ENCODE data around the gene CLTCL1.
"Not testable (repeated sequence)": the region's sequence is repeated elsewhere in the genome, so short reads cannot be mapped to it uniquely, and the experiment has no call there.

CLTCL1 gene

GRCh38 chr22:19215360-19215759 lies 76.2 kb downstream of the CLTCL1 start:
- no peak for DNase-seq

GRCh38 chr22:19214078-19214473 lies 77.4 kb downstream of the CLTCL1 start:
- DNase-seq = no peak

DNA sequence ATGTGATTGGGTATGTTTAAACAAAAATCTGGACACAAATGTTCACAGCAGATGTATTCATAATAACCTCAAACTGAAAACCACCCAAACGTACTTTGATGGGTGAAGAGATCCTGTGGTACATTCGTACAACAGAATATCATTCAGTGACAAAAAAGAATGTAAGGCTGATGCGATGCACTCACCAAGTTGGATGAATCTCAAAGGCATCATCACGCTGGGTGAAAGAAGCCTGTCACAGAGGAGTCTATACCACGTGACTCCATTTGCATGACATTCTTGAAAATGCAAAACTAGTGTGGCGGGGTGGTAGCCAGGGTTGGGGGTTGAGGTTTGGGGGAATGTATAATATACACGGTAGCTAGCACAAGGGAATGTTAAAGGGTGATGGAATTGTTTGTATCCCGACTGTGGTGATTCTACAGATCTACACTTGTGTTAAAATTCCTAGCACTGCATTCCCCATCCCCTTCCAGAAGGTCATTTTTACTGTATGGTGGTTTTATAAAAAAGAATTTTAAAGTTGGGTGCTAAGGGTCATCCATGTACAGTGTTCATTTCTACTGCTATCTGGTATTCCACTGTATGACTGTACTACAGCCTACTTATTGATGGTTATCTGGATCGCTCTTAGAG lies 78.0 kb downstream of the CLTCL1 start:
- no peak for DNase-seq

DNA sequence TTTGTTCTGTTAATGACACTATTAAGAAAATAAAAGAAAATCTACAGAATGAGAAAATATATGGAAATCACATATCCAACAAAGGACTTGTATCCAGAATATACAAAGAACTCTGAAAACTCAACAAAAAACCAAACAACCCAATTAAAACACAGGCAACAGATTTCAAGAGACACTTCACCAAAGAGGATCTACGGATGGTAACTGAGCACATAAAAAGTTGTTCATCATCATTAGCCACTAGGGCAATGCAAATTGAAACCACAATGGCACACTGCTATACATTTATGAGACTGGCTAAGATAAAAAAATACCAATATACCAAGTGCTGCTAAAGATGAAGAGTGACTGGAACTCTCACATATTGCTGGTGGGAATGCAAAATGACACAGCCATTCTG lies 78.5 kb downstream of the CLTCL1 start:
- no peak for DNase-seq

DNA sequence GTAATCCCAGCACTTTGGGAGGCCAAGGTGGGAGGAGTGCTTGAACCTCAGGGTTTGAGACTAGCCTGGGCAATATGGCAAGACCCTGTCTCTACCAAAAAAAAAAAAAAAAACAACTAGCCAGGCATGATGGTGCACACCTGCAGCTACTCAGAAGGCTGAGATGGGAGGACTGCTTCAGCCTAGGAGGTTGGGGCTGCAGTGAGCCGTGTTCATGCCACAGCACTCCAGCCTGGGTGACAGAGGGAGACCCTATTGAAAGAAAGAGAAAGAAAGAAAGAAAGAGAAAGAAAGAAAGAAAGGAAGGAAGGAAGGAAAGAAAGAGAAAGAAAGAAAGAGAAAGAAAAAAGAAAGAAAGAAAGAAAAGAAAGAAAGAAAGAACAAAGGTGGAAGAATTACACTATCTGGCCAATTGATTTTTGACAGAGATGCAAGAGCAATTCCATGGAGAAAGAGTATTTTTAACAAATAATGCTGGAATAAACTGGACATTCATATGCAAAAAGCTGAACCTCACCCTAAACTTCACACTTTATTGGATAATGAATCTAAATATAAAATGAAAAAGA lies 79.1 kb downstream of the CLTCL1 start:
- DNase-seq = no peak

- DNase-seq = no peak
Observed at GRCh38 chr22:19210188-19210587, 81.3 kb downstream of the CLTCL1 start.

- no peak for DNase-seq
Observed at GRCh38 chr22:19208287-19208847, 83.2 kb downstream of the CLTCL1 start.

GRCh38 chr22:19207884-19208283 lies 83.6 kb downstream of the CLTCL1 start:
- DNase-seq = no peak

- DNase-seq = no peak
Observed at GRCh38 chr22:19207401-19207808, 84.1 kb downstream of the CLTCL1 start.

- no peak for DNase-seq
Observed at GRCh38 chr22:19206287-19206686, 85.2 kb downstream of the CLTCL1 start.

GRCh38 chr22:19204640-19205039 lies 86.9 kb downstream of the CLTCL1 start:
- DNase-seq = no peak

DNA sequence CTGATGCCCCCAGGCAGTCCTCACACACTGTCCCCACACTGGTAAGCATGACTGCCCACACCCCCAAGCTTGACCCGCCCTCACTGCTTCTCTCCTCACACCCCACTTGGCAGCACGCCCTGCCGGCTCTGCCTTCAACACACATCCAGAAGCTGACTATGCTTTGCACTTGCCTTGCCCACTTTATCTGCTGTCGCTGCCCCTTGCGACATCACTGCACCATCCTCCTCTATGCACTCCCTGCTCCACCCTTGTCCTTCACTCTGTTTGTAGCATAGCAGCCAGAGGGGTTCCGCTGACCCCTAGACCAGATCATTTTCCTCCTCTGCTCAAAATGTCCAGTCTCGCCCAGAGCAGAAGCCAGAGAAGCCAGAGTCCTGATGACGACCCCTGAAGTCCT lies 87.7 kb downstream of the CLTCL1 start:
- no peak for DNase-seq

DNA sequence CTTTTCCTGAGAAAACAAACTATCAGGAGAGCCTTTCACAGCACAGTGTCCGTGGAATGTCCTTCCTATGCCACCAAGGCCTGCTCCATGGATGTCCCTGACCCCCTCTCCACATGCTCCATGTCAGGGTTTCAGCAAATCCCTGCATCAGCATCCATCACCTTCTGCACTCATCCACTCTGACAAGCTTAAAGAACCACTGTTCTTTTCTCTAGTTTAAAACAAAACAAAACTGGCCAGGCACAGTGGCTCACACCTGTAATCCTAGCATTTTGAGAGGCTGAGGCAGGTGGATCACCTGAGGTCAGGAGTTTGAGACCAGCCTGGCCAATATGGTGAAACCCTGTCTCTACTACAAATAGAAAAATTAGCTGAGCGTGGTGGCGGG lies 88.7 kb downstream of the CLTCL1 start:
- not testable (repeated sequence) for DNase-seq

DNA sequence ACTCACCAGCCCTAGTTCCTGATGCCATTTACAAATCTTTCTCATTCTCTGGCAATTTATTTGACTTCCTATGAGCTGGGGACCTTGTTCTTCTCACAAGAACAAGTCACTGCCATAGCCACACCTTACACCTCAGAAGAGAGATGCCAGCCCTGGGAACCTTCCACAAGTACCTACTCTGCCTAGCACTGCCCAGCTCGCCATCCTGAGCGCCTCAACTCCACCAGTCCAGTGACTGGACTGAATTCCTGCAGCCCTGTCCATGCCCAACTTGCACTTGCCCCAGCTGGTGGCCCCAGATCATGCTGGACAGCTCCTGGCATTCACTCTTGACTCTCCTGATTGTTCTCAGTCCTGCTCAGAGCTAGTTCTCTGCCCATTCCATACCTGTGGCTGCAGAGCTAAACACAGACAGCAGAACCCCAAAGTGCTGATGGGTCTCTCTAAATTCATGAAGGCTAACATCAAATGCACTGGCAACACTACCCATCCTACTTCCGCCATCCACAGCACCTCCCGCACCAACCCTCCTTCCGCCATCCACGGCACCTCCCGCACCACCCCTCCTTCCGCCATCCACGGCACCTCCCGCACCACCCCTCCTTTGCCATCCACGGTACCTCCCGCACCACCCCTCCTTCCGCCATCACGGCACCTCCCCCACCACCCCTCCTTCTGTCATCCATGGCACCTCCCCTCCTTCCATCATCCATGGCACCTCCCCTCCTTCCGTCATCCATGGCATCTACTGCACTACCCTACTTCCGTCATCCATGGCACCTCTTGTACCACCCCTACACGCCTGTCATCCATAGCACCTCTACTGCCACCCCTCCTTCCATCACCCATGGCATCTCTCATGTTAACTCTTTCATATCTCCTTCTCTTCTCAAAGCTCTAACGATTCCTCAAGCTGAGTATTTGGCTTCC lies 89.4 kb downstream of the CLTCL1 start:
- no peak for DNase-seq

GRCh38 chr22:19201130-19201868 lies 90.2 kb downstream of the CLTCL1 start:
- no peak for DNase-seq

- no peak for DNase-seq
Observed at GRCh38 chr22:19199479-19199878, 92.0 kb downstream of the CLTCL1 start.

DNA sequence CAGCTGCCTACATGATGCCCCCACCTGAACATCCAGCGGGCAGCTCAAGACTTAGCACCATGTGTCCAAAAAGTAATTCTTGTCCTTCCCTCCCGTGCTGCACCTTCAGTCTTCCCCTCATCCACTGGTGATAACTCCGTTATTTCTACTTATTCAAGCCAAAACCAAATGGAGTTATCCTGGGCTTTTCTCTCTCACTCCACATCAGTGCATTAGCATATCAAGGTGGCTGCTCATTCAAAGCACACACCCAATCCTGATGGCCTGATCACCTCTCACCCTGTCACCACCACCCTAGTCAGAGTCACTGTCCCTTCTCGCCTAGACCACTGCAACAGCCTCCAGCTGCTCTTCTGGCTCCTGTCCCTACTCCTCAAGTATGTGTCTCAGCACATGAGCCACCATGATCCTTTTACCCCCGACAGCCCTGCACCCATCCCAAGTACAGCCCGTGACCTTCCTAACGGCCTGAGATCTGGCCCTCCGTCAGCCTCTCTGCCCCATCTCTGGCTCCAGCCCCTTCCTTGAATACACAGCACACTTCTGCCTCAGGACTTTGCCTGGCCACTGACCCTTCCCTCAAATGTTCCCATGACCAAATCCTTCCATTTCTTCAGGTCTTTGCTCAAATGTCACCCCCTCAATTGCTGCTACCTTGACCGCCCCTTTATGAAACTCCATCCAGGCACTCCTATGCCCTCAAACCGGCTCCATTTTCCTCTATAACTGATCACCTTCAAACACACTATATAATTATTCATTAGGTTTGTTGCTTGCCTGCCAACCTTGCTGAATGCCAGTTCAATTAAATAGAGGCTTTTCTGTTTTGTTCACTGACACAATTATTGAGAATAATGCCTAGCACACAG lies 93.3 kb downstream of the CLTCL1 start:
- no peak for DNase-seq

DNA sequence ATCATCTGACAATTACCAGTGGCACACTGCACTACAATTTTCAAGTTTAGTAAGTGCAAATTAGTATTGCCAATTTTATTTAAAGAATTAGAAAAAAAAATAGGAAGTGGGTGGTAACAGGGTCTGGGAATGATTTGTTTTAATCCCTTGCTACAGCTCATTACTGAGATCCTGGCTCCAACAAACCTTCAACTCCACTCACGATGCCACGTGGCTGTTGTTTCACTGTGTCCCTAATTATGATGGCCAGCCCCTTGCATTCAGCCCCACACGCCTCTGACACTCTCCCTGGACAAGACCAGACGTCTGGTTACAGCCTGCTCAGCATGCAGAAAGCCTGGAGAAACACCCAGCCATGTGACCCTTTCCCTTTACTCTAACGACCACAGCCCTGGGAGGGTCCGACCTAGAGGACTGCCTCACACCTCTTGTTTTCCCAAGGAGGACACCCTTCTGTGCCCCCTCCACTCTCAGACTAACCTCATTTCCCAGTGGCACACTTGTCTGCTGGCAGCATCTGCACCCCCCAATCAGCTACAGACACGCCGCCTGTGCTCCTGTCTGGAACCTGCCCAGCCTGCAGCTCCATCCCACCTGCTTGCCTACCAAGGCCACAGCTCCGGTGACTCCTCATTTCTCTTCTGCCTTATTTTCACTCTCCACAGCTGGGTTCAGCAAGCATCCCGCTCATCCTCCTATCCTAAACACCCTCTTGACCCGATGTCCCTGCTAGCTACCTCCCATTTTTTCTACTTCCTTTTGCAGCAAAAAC lies 94.5 kb downstream of the CLTCL1 start:
- no peak for DNase-seq

GRCh38 chr22:19195796-19196731 lies 95.5 kb downstream of the CLTCL1 start:
- peak in 1 of 3 donors; percentile 19 for DNase-seq
